Measurements from ENCODE around the gene GCH1.

GCH1 gene

DNA sequence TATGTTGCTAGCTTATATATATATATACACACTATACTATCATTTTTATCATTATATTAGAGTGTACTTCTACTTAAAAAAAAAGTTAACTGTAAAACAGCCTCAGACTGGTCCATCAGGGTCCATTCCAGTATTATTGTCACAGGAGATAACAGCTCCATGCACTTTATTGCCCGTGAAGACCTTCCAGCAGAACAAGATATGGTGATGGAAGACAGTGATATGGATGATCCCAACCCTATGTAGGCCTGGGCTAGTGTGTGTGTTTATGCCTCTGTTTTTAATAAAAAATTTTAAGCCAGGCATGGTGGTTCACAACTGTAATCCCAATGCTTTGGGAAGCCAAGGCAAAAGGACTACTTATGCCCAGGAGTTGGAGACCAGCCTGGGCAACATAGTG is 86.2 kb downstream of the GCH1 start:
- TF ChIP-seq, protein P1, sequence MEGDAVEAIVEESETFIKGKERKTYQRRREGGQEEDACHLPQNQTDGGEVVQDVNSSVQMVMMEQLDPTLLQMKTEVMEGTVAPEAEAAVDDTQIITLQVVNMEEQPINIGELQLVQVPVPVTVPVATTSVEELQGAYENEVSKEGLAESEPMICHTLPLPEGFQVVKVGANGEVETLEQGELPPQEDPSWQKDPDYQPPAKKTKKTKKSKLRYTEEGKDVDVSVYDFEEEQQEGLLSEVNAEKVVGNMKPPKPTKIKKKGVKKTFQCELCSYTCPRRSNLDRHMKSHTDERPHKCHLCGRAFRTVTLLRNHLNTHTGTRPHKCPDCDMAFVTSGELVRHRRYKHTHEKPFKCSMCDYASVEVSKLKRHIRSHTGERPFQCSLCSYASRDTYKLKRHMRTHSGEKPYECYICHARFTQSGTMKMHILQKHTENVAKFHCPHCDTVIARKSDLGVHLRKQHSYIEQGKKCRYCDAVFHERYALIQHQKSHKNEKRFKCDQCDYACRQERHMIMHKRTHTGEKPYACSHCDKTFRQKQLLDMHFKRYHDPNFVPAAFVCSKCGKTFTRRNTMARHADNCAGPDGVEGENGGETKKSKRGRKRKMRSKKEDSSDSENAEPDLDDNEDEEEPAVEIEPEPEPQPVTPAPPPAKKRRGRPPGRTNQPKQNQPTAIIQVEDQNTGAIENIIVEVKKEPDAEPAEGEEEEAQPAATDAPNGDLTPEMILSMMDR (IDR thresholded peaks at IDR 0.05; ENCODE audit: low read depth, low read length, missing control alignments): no peak
- DNase-seq (ENCODE audit: low read depth): no peak
- in situ Hi-C loops (cut with HindIII; ENCODE audit: low sequenced_read_pairs): loop anchor here (5.0 kb wide), 1 partner anchor 71 kb away; no protein-coding TSS in a partner anchor
- no peak overlapping the region for H3K4me3 ChIP-seq (ENCODE audit: low read depth, low read length)

DNA sequence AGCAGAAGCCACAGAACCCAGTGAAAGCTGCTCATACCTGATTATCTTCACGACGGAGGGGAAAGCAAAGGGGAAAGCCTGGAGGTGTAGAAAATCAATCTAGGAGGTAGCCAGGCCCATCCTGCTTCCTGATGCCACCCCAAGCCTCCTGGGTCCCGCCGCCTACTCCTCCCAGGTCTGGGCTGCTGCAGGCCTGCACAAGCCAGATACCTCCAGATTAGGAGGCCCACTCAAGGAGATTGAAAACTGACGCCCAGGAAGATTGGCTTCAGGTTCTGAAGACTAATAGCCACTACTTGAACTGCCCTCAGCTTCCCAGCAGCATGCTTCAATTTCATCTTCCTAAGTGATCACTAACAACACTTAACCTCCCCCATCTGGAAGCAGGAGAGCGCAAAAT is 87.1 kb downstream of the GCH1 start:
- TF ChIP-seq, protein P1 (IDR thresholded peaks at IDR 0.05; ENCODE audit: low read depth, low read length, missing control alignments): no peak
- DNase-seq (ENCODE audit: low read depth): no peak
- in situ Hi-C loops (cut with HindIII; ENCODE audit: low sequenced_read_pairs): loop anchor here (5.0 kb wide), 1 partner anchor 72 kb away; no protein-coding TSS in a partner anchor
- no peak overlapping the region for H3K4me3 ChIP-seq (ENCODE audit: low read depth, low read length)

DNA sequence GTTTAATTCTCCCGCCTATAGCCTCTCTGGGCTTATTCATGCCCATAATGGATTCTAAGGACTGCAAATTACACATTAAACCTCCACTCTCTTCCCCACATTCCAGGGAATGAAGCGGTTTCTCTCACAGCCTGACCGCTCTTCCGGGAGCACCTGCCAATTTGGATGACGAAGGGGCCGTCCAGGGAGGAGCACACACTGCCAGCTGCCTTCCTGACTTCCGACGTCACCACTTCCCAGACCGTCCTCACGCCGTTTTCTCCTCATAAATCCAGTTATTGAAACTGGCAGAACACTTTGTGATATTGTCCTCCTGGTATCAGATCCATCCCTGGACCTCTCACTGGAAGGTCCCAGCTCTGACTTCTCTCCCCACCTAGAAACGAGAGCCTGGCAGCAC is 87.6 kb downstream of the GCH1 start:
- H3K4me3 ChIP-seq (ENCODE audit: low read depth, low read length): no peak overlapping the region
- in situ Hi-C loops (cut with HindIII; ENCODE audit: low sequenced_read_pairs): loop anchor here (5.0 kb wide), 1 partner anchor 72 kb away; no protein-coding TSS in a partner anchor
- DNase-seq (ENCODE audit: low read depth): no peak
- TF ChIP-seq, protein P1 (IDR thresholded peaks at IDR 0.05; ENCODE audit: low read depth, low read length, missing control alignments): no peak

DNA sequence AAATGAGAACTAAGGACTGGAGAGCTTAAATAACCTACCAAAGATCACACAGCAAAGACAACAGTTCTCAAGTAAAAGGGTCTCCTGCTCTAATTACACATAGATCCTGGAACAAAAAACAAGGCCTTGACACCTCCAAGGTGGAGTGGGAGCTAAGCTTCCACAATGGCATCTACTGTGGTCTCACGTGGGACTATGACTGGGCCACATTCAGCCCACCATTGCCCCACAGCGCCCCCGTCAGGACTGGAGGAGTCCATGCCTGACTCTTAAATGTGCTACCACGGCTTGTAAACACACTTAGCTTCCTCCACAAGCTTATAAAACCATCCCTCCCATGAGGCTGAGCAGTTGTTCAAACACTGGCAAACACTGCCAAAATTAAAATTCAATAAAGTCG is 88.5 kb downstream of the GCH1 start:
- DNase-seq (ENCODE audit: low read depth): no peak
- H3K4me3 ChIP-seq (ENCODE audit: low read depth, low read length): no peak overlapping the region
- in situ Hi-C loops (cut with HindIII; ENCODE audit: low sequenced_read_pairs): no loop called here
- TF ChIP-seq, protein P1 (IDR thresholded peaks at IDR 0.05; ENCODE audit: low read depth, low read length, missing control alignments): no peak

DNA sequence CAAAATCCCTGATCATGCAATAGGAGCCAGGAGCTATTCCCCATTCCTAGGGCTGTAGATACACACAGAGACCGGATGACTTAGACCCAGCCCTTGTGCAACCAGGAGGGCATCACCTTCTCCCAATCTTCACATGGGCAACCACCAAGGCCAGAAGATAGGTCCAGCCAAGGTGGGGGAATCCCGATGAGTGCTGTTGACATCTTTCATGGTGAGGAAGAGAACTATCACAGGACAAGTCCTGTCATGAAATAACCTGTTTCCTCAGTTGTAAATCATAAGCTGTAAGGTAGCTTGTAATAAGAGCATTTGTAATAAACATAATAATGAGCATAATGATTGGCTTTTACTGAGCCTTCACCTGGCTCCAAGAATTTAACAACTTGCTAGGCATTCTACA is 89.5 kb downstream of the GCH1 start:
- in situ Hi-C loops (cut with HindIII; ENCODE audit: low sequenced_read_pairs): no loop called here

DNA sequence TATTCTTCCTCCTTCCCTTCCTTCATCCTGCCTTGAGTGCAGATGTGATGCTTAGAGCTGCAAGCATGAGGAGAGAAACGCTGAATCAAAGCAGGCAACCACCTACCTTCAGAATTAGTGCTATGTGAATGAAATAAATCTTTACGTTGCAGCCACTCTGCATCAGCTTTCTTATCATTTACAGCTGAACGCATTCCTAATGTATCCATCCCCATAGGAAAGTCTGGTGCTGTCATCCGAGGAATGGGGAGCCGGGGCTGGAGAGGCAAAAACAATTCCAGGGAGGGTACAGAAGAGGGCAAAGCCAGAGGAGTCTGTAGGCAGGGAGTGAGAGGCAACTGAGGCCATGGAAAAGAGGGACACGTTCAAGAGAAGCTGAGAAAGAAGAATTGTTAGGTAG is 90.0 kb downstream of the GCH1 start:
- in situ Hi-C loops (cut with HindIII; ENCODE audit: low sequenced_read_pairs): no loop called here
- TF ChIP-seq, protein P1 (IDR thresholded peaks at IDR 0.05; ENCODE audit: low read depth, low read length, missing control alignments): no peak
- no peak for DNase-seq (ENCODE audit: low read depth)
- H3K4me3 ChIP-seq (ENCODE audit: low read depth, low read length): no peak overlapping the region

More for the DNA sequence above, 89.5 kb downstream of the GCH1 start:
- no peak overlapping the region for H3K4me3 ChIP-seq (ENCODE audit: low read depth, low read length)
- no peak for DNase-seq (ENCODE audit: low read depth)
- TF ChIP-seq, protein P1 (IDR thresholded peaks at IDR 0.05; ENCODE audit: low read depth, low read length, missing control alignments): no peak

DNA sequence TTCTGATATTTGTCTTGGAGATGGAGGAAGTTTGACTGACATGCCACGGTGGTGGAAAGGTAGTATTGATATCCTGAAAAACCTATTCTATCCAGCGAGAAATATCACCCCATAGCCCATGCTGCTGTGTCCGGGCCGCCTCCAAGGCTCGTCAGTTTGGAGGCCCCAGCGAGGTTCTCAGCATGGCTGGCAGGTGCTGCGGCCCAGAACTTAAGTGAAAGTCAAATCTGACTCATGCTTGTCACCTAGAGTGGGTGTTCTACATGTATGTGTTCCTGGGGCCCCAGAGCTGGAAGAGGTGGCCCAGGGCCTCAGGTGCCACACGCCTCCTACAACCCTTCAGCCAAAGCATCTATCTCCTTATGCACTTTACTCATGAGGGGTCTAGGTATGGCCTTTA is 92.9 kb downstream of the GCH1 start:
- in situ Hi-C loops (cut with HindIII; ENCODE audit: low sequenced_read_pairs): no loop called here
- H3K4me3 ChIP-seq (ENCODE audit: low read depth, low read length): no peak overlapping the region
- TF ChIP-seq, protein P1 (IDR thresholded peaks at IDR 0.05; ENCODE audit: low read depth, low read length, missing control alignments): no peak
- no peak for DNase-seq (ENCODE audit: low read depth)
